Mesendoderm (in vitro differentiated cells): ENCODE results near the gene RNASE11.

Experiments
- DNase-seq: peaks from one replicate; pipeline ENCODE4 v3.0.0; 2013
- H2AK5ac ChIP-seq: 2 replicates; pipeline ENCODE4 v1.6.1; 2013; ENCODE audit warnings: low read length, inconsistent platforms
- H2BK120ac ChIP-seq: 2 replicates; pipeline ENCODE4 v1.6.1; 2013; ENCODE audit warnings: low read depth, mild to moderate bottlenecking, low read length, moderate library complexity, mixed read lengths
- H2BK15ac ChIP-seq: replicated peaks from 2 replicates; pipeline ENCODE4 v1.6.1; 2013; ENCODE audit warnings: low read depth, mild to moderate bottlenecking, moderate library complexity
- H2BK5ac ChIP-seq: 2 replicates; pipeline ENCODE4 v1.6.1; 2013; ENCODE audit warnings: low read length, inconsistent platforms
- H3K18ac ChIP-seq: 2 replicates; pipeline ENCODE4 v1.6.1; 2013; ENCODE audit warnings: mild to moderate bottlenecking, low read length, mixed read lengths
- H3K23ac ChIP-seq: one replicate; pipeline ENCODE4 v1.6.1; 2013; ENCODE audit warnings: low read length
- H3K27ac ChIP-seq: 2 replicates; pipeline ENCODE4 v1.5.1; 2013; ENCODE audit warnings: low read depth, mild to moderate bottlenecking, inconsistent platforms, low read length, moderate library complexity
- H3K27me3 ChIP-seq: 2 replicates; pipeline ENCODE4 v1.6.1; 2013; ENCODE audit warnings: low read length, control low read depth, mild to moderate bottlenecking, inconsistent platforms; ENCODE audit not compliant: insufficient read depth, poor library complexity
- H3K36me3 ChIP-seq: 2 replicates; pipeline ENCODE4 v1.6.1; 2013; ENCODE audit warnings: low read length, inconsistent platforms; ENCODE audit not compliant: control insufficient read depth, insufficient read depth
- H3K4ac ChIP-seq: one replicate; pipeline ENCODE4 v1.6.1; 2013; ENCODE audit warnings: low read depth, mild to moderate bottlenecking, low read length, moderate library complexity
- H3K4me1 ChIP-seq: 2 replicates; pipeline ENCODE4 v1.6.1; 2013; ENCODE audit warnings: low read depth, low read length, inconsistent platforms; ENCODE audit not compliant: control insufficient read depth
- H3K4me2 ChIP-seq: 2 replicates; pipeline ENCODE4 v1.6.1; 2013; ENCODE audit warnings: low read length
- H3K4me3 ChIP-seq: 2 replicates; pipeline ENCODE4 v1.5.1; 2013; ENCODE audit warnings: mild to moderate bottlenecking, low read length
- H3K56ac ChIP-seq: one replicate; pipeline ENCODE4 v1.6.1; 2013; ENCODE audit warnings: low read length
- H3K79me1 ChIP-seq: 2 replicates; pipeline ENCODE4 v1.6.1; 2013; ENCODE audit warnings: low read length, inconsistent platforms
- H3K79me2 ChIP-seq: 2 replicates; pipeline ENCODE4 v1.6.1; 2013; ENCODE audit warnings: mild to moderate bottlenecking, low read length; ENCODE audit not compliant: control insufficient read depth, insufficient read depth
- H3K9ac ChIP-seq: 2 replicates; pipeline ENCODE4 v1.6.1; 2013; ENCODE audit warnings: low read length, inconsistent platforms
- H4K5ac ChIP-seq: one replicate; pipeline ENCODE4 v1.6.1; 2013; ENCODE audit warnings: low read length
- H4K8ac ChIP-seq: one replicate; pipeline ENCODE4 v1.6.1; 2013; ENCODE audit warnings: low read depth, mild to moderate bottlenecking, control low read depth, low read length, moderate library complexity
- WGBS: extraction: QIAGEN DNeasy Blood & Tissue Kit; methylation state at CpG from one replicate; pipeline ENCODE4 v1.1.7; 2013; ENCODE audit warnings: low lambda C conversion rate, missing lambda C conversion rate; ENCODE audit not compliant: insufficient coverage; ENCODE audit errors: extremely low coverage; 5-methylcytosine and 5-hydroxymethylcytosine counted together

RNASE11 gene

GRCh38 chr14:20550926-20551325 lies 36.9 kb downstream of the RNASE11 start:
- Histone ChIP-seq H2BK120ac (no peak overlapping the region), H2AK5ac (no peak overlapping the region), H3K27me3 (no peaks in the 10 kb centered on the region), H3K18ac (no peak overlapping the region), H3K9ac (no peak overlapping the region), H2BK15ac (no peak overlapping the region), H3K79me1 (no peaks in the 10 kb centered on the region), H3K27ac (no peak overlapping the region), H3K4ac (no peak overlapping the region), H3K23ac (no peak overlapping the region), H4K5ac (no peak overlapping the region), H3K4me1 (no peaks in the 10 kb centered on the region), H3K4me2 (no peak overlapping the region), H2BK5ac (no peak overlapping the region), H4K8ac (no peak overlapping the region), H3K4me3 (no peak overlapping the region), H3K36me3 (no peaks in the 10 kb centered on the region), H3K79me2 (no peaks in the 10 kb centered on the region), H3K56ac (no peak overlapping the region)
- DNase-seq: no peak
- no CpG with 5 or more reads among the region's 2 CpGs for WGBS

GRCh38 chr14:20548414-20549158 lies 39.2 kb downstream of the RNASE11 start:
- Histone ChIP-seq H3K23ac (no peak overlapping the region), H4K5ac (no peak overlapping the region), H3K27ac (no peak overlapping the region), H3K79me1 (no peaks in the 10 kb centered on the region), H3K4me2 (no peak overlapping the region), H3K4me1 (no peaks in the 10 kb centered on the region), H3K79me2 (no peaks in the 10 kb centered on the region), H3K4ac (no peak overlapping the region), H3K56ac (no peak overlapping the region), H2BK120ac (no peak overlapping the region), H3K9ac (no peak overlapping the region), H3K4me3 (no peak overlapping the region), H4K8ac (no peak overlapping the region), H3K36me3 (no peaks in the 10 kb centered on the region), H2BK5ac (no peak overlapping the region), H2BK15ac (no peak overlapping the region), H2AK5ac (no peak overlapping the region), H3K18ac (no peak overlapping the region), H3K27me3 (no peaks in the 10 kb centered on the region)
- WGBS: no CpG with 5 or more reads among the region's 10 CpGs
- DNase-seq: no peak

DNA sequence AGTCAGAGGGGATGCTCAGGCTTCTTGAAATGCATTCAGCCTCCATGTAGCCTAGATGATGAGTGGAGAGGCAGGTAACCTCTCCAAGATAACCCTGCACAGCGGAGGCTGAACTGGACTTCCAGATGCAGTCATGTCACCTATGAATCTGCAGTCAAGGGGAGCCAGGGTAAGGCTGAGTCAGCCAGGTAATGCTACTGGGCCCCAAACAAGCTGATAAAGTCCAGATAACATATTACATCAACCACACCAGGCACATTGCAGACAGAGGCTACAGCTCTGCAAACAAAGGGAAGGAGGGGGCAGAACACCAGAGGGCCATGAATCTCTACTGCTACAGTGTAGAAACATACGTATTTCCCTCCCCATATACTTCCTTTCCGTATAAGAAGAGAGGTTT lies 40.9 kb downstream of the RNASE11 start:
- H2BK15ac ChIP-seq: no peak overlapping the region
- no peak overlapping the region for H2AK5ac ChIP-seq
- H2BK5ac ChIP-seq: no peak overlapping the region
- H3K79me1 ChIP-seq: no peaks in the 10 kb centered on the region
- no CpG with 5 or more reads among the region's 3 CpGs for WGBS
- no peak overlapping the region for H3K4ac ChIP-seq
- no peak for DNase-seq
- no peak overlapping the region for H3K4me3 ChIP-seq
- H3K18ac ChIP-seq: no peak overlapping the region
- no peak overlapping the region for H3K4me2 ChIP-seq
- no peaks in the 10 kb centered on the region for H3K79me2 ChIP-seq
- H3K4me1 ChIP-seq: no peaks in the 10 kb centered on the region
- H4K8ac ChIP-seq: no peak overlapping the region
- H3K27me3 ChIP-seq: no peaks in the 10 kb centered on the region
- H4K5ac ChIP-seq: no peak overlapping the region
- H3K36me3 ChIP-seq: no peaks in the 10 kb centered on the region
- no peak overlapping the region for H2BK120ac ChIP-seq
- H3K23ac ChIP-seq: no peak overlapping the region
- H3K9ac ChIP-seq: no peak overlapping the region
- H3K27ac ChIP-seq: no peak overlapping the region
- H3K56ac ChIP-seq: no peak overlapping the region

- H3K79me2 ChIP-seq: no peaks in the 10 kb centered on the region
- no peaks in the 10 kb centered on the region for H3K36me3 ChIP-seq
- H3K23ac ChIP-seq: no peak overlapping the region
- H3K4ac ChIP-seq: no peak overlapping the region
- no peak overlapping the region for H2BK15ac ChIP-seq
- no peak overlapping the region for H2BK120ac ChIP-seq
- H2AK5ac ChIP-seq: no peak overlapping the region
- no CpG with 5 or more reads among the region's 4 CpGs for WGBS
- no peak overlapping the region for H3K56ac ChIP-seq
- no peak overlapping the region for H4K5ac ChIP-seq
- no peak overlapping the region for H2BK5ac ChIP-seq
- no peak overlapping the region for H3K4me2 ChIP-seq
- no peaks in the 10 kb centered on the region for H3K79me1 ChIP-seq
- DNase-seq: no peak
- no peaks in the 10 kb centered on the region for H3K27me3 ChIP-seq
- H4K8ac ChIP-seq: no peak overlapping the region
- H3K9ac ChIP-seq: no peak overlapping the region
- H3K18ac ChIP-seq: no peak overlapping the region
- H3K4me1 ChIP-seq: no peaks in the 10 kb centered on the region
- H3K4me3 ChIP-seq: no peak overlapping the region
- no peak overlapping the region for H3K27ac ChIP-seq
Measured at GRCh38 chr14:20539906-20540305, 47.9 kb downstream of the RNASE11 start.
